NCI-H226 (cell line): ENCODE data around the gene STK32C.
"Not testable (repeated sequence)": the region's sequence is repeated elsewhere in the genome, so short reads cannot be mapped to it uniquely, and the experiment has no call there.

Experiments used
- DNase-seq: peaks from one replicate; pipeline ENCODE4 v3.0.0-alpha.2; 2015

Gene STK32C

DNA sequence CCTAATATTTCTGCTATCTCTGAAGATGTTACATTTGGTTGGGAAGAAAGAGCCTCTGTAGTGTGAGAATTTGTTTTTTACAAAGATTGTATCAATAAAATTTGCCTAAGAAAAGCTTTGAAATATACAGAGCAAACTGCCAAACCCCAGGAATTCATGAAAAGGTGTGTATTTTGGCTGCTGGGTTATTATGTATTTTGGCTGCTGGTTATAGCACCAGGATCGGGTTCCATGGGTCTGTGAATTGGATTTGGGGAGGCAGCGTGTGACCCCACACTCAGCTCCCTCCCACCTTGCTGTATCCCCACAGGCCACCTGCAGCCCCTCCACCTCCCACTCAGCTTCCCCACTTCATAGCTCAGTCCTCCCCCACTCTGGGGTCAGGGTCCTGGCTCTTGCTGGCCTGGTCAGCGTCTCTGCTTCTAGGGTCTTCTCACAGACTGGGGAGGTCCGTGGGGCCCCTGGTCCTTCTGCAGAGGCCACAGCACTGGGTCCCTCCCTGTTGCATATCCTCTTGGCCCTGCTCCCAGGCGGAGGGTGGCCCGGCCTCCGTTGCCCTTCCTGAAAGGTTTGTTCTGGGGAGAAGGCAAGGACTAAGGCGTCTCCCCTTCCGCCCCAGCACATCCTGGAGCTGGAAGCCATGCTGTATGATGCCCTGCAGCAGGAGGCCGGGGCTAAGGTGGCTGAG is 145.0 kb downstream of the STK32C start:
- DNase-seq: no peak

- no peak for DNase-seq
Measured at GRCh38 chr10:132162021-132162531, 145.7 kb downstream of the STK32C start.

DNA sequence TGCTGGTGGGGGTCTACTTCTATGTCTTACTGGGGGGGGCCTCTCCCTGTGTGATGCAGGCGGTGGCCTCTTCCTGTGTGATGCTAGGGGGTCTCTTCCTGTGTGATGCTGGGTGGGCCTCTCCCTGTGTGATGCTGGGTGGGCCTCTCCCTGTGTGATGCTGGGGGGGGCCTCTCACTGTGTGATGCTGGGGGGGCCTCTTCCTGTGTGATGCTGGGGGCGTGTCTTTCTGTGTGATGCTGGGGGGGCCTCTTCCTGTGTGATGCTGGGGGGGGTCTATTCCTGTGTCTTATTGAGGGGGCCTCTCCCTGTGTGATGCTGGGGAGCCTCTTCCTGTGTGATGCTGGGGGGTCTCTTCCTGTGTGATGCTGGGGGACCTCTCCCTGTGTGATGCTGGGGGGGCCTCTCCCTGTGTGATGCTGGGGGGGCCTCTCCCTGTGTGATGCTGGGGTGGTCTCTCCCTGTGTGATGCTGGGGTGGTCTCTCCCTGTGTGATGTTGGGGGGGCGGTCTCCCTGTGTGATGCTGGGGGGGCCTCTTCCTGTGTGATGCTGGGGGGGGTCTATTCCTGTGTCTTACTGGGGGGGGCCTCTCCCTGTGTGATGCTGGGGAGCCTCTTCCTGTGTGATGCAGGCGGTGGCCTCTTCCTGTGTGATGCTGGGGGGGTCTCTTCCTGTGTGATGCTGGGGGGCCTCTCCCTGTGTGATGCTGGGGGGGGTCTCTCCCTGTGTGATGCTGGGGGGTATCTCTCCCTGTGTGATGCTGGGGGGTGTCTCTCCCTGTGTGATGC is 146.7 kb downstream of the STK32C start:
- DNase-seq: not testable (repeated sequence)

GRCh38 chr10:132160231-132160630 is 147.5 kb downstream of the STK32C start:
- DNase-seq: not testable (repeated sequence)

GRCh38 chr10:132159302-132160230 is 148.2 kb downstream of the STK32C start:
- DNase-seq: not testable (repeated sequence)

DNA sequence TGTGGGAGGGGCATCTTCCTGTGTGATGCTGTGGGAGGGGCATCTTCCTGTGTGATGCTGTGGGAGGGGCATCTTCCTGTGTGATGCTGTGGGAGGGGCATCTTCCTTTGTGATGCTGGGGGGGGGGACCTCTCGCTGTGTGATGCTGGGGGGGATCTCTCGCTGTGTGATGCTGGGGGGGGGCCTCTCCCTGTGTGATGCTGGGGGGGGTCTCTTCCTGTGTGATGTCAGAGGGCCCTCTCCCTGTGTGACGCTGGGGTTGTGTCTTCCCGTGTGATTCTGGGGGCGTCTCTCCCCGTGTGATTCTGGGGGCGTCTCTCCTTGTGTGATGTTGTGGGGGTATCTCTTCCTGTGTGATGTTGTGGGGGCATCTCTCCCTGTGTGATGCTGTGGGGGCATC is 148.9 kb downstream of the STK32C start:
- DNase-seq: no peak

DNA sequence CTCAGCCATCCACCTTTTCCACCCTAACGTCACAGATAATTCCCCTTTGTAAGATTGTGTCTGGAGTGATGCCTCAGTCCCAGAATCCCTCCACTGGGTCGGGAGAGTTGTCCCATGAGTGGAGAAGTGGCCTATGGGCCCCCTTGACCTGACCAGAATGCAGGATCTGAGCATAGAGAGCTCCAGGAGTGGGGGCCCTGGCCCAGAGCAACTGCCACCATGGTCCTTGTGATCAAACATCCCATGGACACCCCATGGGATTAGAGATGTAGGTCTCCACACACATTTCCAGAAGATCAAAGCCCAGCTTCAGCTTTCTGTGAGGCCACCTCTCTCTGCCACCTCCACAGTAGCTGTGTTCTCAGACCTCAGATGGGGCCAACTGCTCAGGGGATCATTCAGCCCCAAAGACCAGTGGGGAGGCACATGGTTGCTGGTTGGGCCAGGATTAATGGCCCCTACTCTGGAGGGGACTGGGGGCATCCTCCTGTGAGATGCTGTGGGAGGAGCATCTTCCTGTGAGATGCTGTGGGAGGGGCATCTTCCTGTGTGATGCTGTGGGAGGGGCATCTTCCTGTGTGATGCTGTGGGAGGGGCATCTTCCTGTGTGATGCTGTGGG is 149.5 kb downstream of the STK32C start:
- no peak for DNase-seq
